Measurements from ENCODE around the gene ACTL6A.

The ACTL6A gene

GRCh38 chr3:179599531-179599930, 36.8 kb downstream of the ACTL6A start:
- DNase-seq = no peak

DNA sequence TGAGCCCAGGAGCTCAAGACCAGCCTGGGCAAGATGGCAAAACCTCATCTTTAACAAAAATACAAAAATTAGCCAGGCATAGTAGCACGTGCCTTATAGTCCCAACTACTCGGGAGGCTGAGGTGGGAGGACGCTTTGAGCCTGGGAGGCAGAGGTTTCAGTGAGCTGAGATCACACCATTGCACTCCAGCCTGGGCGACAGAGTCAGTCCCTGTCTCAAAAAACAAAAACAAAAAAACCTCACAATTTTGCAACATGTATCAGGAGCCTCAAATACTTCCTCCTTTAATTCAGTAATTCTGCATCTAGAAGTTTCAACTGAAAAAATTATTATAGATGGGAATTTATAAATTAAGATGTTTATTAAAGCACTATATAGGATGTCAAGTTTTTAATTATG, 40.6 kb downstream of the ACTL6A start:
- no peak for DNase-seq

DNA sequence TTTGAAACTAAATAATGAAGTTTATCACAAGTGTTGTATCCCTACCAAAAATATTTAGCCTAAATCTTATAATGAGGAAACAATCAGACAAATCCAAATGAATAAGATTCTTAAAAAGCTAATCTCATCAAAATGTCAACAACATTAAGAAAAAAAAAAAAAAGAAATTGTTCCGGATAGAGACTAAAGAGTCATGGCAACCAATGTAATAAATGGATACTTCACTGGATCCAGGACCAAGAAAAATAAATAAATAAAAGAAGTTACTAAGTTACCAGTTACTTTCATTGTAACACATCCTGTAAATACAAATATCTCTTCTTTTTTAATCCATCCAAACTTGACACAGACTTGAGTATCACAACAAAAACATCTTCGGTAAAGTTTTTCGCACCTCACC, 41.1 kb downstream of the ACTL6A start:
- DNase-seq = no peak

DNA sequence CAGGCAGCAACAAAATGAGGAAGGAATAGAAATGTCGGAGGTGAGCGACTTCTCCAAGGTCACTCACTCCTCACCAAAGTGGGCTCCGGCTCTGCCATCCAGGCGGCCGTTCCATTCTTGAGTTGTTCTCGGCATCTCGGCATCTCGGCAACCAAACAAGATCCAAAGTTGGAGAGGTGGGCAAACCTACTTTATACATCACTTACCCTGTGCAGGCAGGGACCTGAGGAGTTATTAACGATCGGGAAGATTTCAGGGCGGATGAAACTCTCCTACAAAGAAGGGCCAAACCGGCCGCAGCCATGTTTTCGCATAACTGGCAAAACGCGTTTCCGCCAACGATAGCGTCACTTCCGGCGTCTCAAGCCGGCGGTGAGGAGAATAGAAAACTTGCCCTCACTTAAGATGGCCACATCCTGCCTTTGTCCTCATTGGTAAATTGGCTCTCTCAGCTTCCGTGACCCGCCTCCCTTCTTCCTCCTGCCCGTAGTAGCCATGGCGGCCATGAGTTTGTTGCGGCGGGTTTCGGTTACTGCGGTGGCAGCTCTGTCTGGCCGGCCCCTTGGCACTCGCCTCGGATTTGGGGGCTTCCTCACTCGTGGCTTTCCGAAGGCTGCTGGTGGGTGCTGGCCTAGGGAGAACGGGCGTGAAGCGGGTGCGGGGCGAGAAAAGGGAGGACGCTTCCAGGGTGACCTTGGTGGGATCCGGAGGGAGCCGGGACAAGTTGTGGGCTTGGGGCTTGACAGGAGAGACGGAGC, 41.8 kb downstream of the ACTL6A start, which contains the start of the genes MRPL47 and NDUFB5:
TSS of gene MRPL47 (minus strand) at position 318 of the 758 bp plus-strand sequence. CDS start at position 304, 14 bp downstream.
TSS of gene NDUFB5 (plus strand) at position 474 of the 758 bp plus-strand sequence. CDS start at position 496, 22 bp downstream.
- peak; percentile 88 for DNase-seq

GRCh38 chr3:179606534-179607085, 43.9 kb downstream of the ACTL6A start:
- no peak for DNase-seq

DNA sequence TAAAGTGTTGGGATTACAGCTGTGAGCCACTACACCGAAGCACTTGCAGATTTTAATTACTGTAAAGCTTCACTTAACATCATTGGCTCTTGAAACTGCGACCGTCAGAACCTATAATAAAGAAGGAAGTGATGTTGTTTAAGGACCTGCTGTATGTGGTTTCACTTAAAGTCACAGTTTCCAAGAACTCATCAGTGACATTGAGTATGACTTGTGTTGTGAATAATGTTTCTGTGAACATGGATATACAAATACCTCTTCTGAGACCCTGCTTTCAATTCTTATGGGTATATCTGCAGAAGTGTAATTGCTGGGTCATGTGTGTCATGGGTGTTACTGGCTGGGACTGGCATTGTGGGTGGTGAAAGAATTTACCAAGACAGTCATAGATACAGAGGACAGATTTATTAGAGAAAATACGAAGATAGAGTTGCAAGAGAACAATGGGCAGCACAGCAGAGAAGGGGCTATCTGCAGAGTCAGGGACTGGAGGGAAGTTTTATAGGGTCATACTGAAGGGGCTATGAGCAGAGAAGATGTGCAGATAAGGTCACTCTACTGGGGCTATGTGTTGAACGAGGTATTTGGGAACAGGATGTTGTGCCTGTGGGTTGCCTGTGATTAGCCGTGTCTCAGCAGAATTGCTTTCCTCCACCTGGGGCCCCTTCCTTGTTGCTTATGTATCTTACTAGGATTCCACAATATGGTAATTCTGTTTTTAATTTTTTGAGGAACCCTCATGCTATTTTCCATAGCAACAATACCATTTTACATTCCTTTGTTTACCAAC, 46.4 kb downstream of the ACTL6A start:
- no peak for DNase-seq

- no peak for DNase-seq
Measured at GRCh38 chr3:179610066-179610465, 47.3 kb downstream of the ACTL6A start.

GRCh38 chr3:179613807-179614206, 51.1 kb downstream of the ACTL6A start:
- no peak for DNase-seq

DNA sequence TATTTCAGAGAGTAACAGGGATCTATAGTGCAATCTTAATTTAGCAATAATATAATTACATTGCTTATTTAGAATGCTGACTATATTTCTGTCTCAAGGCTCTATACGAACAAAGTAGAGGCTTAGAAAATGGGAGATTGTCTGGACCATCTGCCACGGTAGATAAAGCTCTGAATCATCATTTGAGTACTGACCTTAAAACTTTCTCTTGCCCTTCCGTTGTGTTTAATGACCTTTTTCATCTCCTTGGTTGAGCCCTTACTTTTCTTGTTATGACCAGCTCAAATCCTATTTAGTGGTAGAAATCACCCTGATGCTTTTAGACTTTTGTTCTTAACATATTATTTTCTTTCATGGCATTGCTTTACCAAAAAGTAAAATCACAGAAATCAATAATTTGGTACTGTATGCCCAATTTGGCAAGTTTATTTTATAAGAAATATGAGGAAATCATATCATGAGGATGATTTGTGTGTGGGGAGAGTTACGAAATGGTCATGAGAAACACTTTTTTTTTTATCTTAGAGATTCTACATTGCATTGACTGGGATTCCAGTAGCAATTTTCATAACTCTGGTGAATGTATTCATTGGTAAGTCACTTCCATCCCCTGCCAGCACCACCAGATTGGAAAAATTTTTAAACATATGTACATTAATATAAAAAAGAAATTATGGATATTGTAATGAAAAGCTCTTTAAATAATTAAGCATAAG, 52.9 kb downstream of the ACTL6A start:
- DNase-seq = no peak

DNA sequence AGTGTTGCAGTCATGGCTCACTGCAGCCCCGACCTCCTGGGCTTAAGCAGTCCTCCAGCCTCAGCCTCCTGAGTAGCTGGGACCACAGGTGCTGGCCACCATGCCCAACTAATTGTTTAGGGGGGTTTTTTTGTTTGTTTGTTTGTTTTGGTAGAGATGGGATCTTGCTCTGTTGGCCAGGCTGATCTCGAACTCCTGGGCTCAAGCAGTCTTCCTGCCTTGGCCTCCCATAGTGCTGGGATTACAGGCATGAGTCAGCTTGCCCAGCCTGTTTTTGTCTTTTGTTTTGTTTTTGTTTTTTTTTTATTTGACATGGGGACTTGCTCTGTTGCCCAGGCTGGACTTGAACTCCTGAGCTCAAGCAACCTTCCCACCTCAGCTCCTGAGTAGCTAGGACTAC, 59.3 kb downstream of the ACTL6A start:
- no peak for DNase-seq

GRCh38 chr3:179624451-179624850, 61.7 kb downstream of the ACTL6A start:
- DNase-seq = no peak

DNA sequence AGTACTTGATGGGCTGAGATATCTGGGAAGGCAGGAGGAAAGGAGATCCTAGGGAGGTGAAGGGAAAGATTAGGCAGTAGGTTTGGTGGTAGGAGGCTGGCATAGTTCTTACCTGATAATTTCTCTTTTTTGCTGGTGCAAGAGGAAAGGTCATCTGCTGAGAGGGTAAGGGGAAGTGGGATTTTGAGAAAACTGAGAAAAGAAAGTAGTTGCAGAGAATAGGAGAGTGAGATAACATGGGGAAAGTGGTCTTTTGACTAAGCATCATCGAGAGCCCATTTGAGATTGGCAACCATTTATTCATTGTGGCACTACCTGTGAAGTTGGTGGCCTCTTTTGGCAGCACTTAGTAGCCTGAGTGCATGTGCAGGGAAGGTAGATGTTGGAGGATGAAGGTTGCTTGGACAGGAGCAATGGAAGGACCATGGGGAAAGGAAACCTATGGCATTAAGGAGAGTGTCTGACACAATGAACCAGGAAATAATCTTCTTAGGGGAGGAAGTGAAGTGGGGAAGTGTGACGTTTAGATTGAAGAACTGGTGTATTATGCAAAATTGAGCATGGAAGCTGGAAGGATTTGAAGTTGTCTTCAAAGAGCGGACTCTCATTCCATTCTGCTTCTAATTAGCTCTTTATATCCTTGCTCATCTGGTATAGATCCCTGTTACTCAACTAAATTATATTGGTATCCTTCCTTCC, 68.2 kb downstream of the ACTL6A start:
- no peak for DNase-seq

All from activated CD4-positive, alpha-beta T cell treated with anti-CD3 and anti-CD28 coated beads for 1 hour (primary cell).